Measurements from ENCODE around the gene GPRC6A. TPM values are rescaled to one million over a fixed set of nuclear protein-coding genes. Genes with fewer than 3 reads are reported as not detected.

Gene GPRC6A
- polyA plus RNA-seq, 3 donors = not detected

DNA sequence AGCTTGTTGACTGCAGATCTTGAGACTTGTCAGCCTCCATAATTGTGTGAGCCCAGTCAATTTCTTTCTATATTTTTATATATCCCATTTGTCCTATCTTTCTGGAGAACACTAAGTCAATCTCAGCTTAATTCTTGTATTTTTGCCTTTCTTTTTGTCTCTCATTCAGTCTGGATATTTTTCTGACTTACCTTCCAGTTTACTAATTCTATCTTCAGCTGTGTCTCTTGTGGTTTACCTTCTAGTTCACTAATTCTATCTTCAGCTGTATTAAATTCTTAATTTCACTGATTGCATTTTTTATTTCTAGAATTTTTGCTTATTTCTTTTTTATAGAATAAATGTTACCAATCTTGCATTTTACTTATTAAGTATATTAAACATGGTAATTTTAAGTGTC is 30.4 kb upstream of the GPRC6A start:
- H3K9ac ChIP-seq (ENCODE audit: insufficient read depth, low read length, poor library complexity, severe bottlenecking) = no peak overlapping the region
- Mint-ChIP-seq H3K27ac (no peak overlapping the region), H3K36me3 (no peaks in the 10 kb centered on the region), H3K4me1 (no peaks in the 10 kb centered on the region), H3K27me3 (ENCODE audit: low read depth in 3 of 3) (peaks cover 0 to 3% (median 0%) of the 10 kb centered on the region in 3 donors), H3K9me3 (peaks cover 4 to 13% (median 10%) of the 10 kb centered on the region in 7 donors), H3K4me3 (no peak overlapping the region)
- H3K27ac ChIP-seq (ENCODE audit: low read depth in 1 of 2, low read length in 2 of 2) = no peak overlapping the region
- H2AFZ ChIP-seq (ENCODE audit: insufficient read depth, low read depth, low read length, poor library complexity, severe bottlenecking) = no peak overlapping the region
- H3K9me3 ChIP-seq (replicated peaks in 1 of 2; ENCODE audit: control insufficient read depth in 1 of 2, insufficient read depth in 1 of 2, low read length in 2 of 2) = no peaks in the 10 kb centered on the region
- H3K36me3 ChIP-seq (replicated peaks in 1 of 2; ENCODE audit: control insufficient read depth in 1 of 2, insufficient read depth in 2 of 2, low read length in 2 of 2) = no peaks in the 10 kb centered on the region
- TF ChIP-seq, protein P1, sequence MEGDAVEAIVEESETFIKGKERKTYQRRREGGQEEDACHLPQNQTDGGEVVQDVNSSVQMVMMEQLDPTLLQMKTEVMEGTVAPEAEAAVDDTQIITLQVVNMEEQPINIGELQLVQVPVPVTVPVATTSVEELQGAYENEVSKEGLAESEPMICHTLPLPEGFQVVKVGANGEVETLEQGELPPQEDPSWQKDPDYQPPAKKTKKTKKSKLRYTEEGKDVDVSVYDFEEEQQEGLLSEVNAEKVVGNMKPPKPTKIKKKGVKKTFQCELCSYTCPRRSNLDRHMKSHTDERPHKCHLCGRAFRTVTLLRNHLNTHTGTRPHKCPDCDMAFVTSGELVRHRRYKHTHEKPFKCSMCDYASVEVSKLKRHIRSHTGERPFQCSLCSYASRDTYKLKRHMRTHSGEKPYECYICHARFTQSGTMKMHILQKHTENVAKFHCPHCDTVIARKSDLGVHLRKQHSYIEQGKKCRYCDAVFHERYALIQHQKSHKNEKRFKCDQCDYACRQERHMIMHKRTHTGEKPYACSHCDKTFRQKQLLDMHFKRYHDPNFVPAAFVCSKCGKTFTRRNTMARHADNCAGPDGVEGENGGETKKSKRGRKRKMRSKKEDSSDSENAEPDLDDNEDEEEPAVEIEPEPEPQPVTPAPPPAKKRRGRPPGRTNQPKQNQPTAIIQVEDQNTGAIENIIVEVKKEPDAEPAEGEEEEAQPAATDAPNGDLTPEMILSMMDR (IDR thresholded peaks at IDR 0.05) = no peak
- no peak for DNase-seq
- H4K20me1 ChIP-seq (ENCODE audit: insufficient read depth, low read length) = no peaks in the 10 kb centered on the region
- no peaks in the 10 kb centered on the region for H3K4me1 ChIP-seq (ENCODE audit: control insufficient read depth in 1 of 2, insufficient read depth in 2 of 2, low read length in 2 of 2)
- no peak overlapping the region for H3K4me2 ChIP-seq (replicated peaks; ENCODE audit: extremely low read depth, low read length, poor library complexity, severe bottlenecking)
- H3K4me3 ChIP-seq (replicated peaks in 1 of 3; ENCODE audit: low read depth in 2 of 3, low read length in 3 of 3) = no peak overlapping the region
- no peaks in the 10 kb centered on the region for H3K27me3 ChIP-seq (ENCODE audit: control insufficient read depth in 2 of 2, insufficient read depth in 2 of 2, low read length in 2 of 2)
- intact Hi-C loops (cut with micrococcal nuclease) = no loop called here
- H3K79me2 ChIP-seq (ENCODE audit: insufficient read depth, low read length) = no peaks in the 10 kb centered on the region

DNA sequence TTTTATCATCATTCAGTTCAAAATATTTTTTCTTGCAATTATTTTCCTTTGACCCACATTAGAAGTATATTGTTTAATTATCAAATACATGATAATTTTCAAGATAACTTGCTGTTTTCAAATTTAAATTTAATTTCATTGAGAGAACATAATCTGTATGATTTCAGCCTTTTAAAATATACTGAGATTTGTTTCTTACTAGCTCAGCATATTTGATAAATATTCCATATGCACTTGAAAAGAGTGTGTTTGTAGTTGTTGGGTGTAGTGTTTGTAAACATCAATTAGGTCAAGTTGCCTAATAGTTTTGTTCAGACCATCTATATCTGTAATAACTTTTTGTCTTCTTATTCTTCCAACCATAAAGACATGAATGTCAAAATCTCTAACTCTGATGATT is 29.2 kb upstream of the GPRC6A start:
- H3K4me2 ChIP-seq (replicated peaks; ENCODE audit: extremely low read depth, low read length, poor library complexity, severe bottlenecking) = no peak overlapping the region
- H3K27ac ChIP-seq (ENCODE audit: low read depth in 1 of 2, low read length in 2 of 2) = no peak overlapping the region
- no peaks in the 10 kb centered on the region for H3K27me3 ChIP-seq (ENCODE audit: control insufficient read depth in 2 of 2, insufficient read depth in 2 of 2, low read length in 2 of 2)
- no peaks in the 10 kb centered on the region for H4K20me1 ChIP-seq (ENCODE audit: insufficient read depth, low read length)
- H3K27ac Mint-ChIP-seq = no peak overlapping the region
- no peaks in the 10 kb centered on the region for H3K4me1 ChIP-seq (ENCODE audit: control insufficient read depth in 1 of 2, insufficient read depth in 2 of 2, low read length in 2 of 2)
- H3K79me2 ChIP-seq (ENCODE audit: insufficient read depth, low read length) = no peaks in the 10 kb centered on the region
- intact Hi-C loops (cut with micrococcal nuclease) = no loop called here
- H3K36me3 Mint-ChIP-seq = no peaks in the 10 kb centered on the region
- no peak overlapping the region for H3K9ac ChIP-seq (ENCODE audit: insufficient read depth, low read length, poor library complexity, severe bottlenecking)
- no peaks in the 10 kb centered on the region for H3K4me1 Mint-ChIP-seq
- H3K9me3 ChIP-seq (replicated peaks in 1 of 2; ENCODE audit: control insufficient read depth in 1 of 2, insufficient read depth in 1 of 2, low read length in 2 of 2) = no peaks in the 10 kb centered on the region
- no peak overlapping the region for H2AFZ ChIP-seq (ENCODE audit: insufficient read depth, low read depth, low read length, poor library complexity, severe bottlenecking)
- H3K36me3 ChIP-seq (replicated peaks in 1 of 2; ENCODE audit: control insufficient read depth in 1 of 2, insufficient read depth in 2 of 2, low read length in 2 of 2) = no peaks in the 10 kb centered on the region
- no peak overlapping the region for H3K4me3 Mint-ChIP-seq
- TF ChIP-seq, protein P1 (IDR thresholded peaks at IDR 0.05) = no peak
- peaks cover 0 to 3% (median 0%) of the 10 kb centered on the region in 3 donors for H3K27me3 Mint-ChIP-seq (ENCODE audit: low read depth in 3 of 3)
- no peak overlapping the region for H3K4me3 ChIP-seq (replicated peaks in 1 of 3; ENCODE audit: low read depth in 2 of 3, low read length in 3 of 3)
- peaks cover 7 to 18% (median 10%) of the 10 kb centered on the region in 7 donors for H3K9me3 Mint-ChIP-seq
- DNase-seq = no peak

Data from CD14-positive monocyte (primary cell).